Fibroblast of lung (primary cell): Measurements from ENCODE around the gene TUSC7.

Experiments used
- CTCF ChIP-seq, 2 donors: IDR thresholded peaks in 1 of 2; conservative IDR thresholded peaks in 1 of 2; 1 replicate in 1 of 2; 2 replicates in 1 of 2; pipeline ENCODE4 v1.5.1; 2011 to 2012; ENCODE audit warnings: low read length in 2 of 2, control low read depth in 1 of 2, inconsistent platforms in 1 of 2, low read depth in 1 of 2, mild to moderate bottlenecking in 1 of 2
- EZH2 ChIP-seq: IDR thresholded peaks from 2 replicates; pipeline ENCODE4 v1.5.1; 2012; ENCODE audit warnings: low read length, control low read depth, mild to moderate bottlenecking; ENCODE audit errors: missing control alignments

- TF ChIP-seq CTCF (conservative IDR thresholded peaks at IDR 0.05 in 1 of 2, IDR thresholded peaks at IDR 0.05 in 1 of 2; ENCODE audit: low read depth in 1 of 2, low read length in 2 of 2) (no peak), EZH2 (no peak)
These were observed 47.7 kb downstream of the TUSC7 start for GRCh38 chr3:116757315-116757714.
